ENCODE measurements around the gene SLC19A3.
"Not testable (repeated sequence)": the region's sequence is repeated elsewhere in the genome, so short reads cannot be mapped to it uniquely, and the experiment has no call there.

SLC19A3 gene

DNA sequence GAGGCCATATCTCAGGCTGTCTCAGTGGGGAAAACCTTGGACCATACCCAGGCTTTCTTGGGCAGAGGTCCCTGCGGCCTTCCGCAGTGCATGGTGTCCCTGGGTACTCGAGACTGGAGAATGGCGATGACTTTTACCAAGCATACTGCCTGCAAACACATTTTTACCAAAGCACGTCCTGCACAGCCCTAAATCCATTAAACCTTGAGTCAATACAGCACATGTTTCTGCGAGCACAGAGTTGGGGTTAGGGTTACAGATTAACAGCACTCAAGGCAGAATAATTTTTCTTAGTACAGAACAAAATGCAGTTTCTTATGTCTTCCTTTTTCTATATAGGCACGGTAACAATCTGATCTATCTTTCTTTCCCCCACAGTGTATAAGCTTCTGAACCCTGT lies 5.0 kb upstream of the SLC19A3 start:
- H3K27me3 Mint-ChIP-seq: peaks cover 25 to 31% of the 10 kb centered on the region in 2 donors
- H3K27ac Mint-ChIP-seq; H3K9me3 Mint-ChIP-seq; DNase-seq; ATAC-seq (replicated peaks); H3K4me3 Mint-ChIP-seq; H3K4me1 Mint-ChIP-seq (ENCODE audit: low read depth in 2 of 2); H3K36me3 Mint-ChIP-seq (ENCODE audit: insufficient read depth): not testable (repeated sequence)

DNA sequence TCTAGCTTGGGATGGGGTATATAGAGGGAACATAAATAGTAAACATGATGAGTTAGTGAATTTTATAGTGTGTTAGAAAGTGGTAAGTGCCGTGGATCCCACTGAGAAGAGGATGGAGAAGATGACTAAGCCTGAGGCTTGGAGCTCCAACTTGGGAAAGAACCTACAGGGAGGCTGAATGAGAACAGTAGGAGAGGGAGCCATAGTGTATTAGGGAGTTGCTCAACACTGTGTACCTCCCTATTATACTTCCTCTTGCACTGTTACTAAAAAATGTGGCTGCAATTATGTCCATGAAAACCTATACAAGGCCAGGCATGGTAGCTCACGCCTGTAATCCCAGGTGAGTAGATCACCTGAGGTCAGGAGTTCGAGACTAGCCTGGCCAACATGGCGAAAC lies 2.9 kb upstream of the SLC19A3 start:
- H3K4me1 Mint-ChIP-seq (ENCODE audit: low read depth in 2 of 2): peaks cover 0 to 4% of the 10 kb centered on the region in 2 donors
- peaks cover 22 to 41% of the 10 kb centered on the region in 2 donors for H3K27me3 Mint-ChIP-seq
- H3K4me3 Mint-ChIP-seq: no peak overlapping the region
- no peaks in the 10 kb centered on the region for H3K9me3 Mint-ChIP-seq
- DNase-seq: no peak
- no peak overlapping the region for H3K27ac Mint-ChIP-seq
- H3K36me3 Mint-ChIP-seq (ENCODE audit: insufficient read depth): no peaks in the 10 kb centered on the region
- no peak for ATAC-seq (replicated peaks)

DNA sequence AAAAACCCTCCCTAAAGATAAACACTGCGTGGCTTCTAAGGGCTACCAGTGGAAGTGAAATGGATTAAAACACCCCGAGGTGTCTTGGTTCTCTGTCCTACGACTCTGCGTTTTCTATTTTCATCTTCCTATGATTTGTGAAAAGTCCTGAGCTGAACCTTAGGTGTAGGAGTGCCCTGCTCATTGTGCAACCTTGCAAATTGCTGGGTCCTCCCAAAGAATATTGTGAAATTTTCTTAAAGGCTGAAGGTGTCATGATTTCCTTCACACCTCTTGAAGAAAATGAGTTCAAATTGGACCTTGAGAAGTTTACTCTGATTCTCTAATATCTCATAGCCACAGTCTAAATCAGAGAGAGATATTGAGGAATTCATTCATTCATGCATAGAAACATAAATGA lies 1.8 kb upstream of the SLC19A3 start:
- Mint-ChIP-seq H3K36me3 (ENCODE audit: insufficient read depth) (no peaks in the 10 kb centered on the region), H3K27me3 (peaks cover 22 to 39% of the 10 kb centered on the region in 2 donors), H3K9me3 (no peaks in the 10 kb centered on the region), H3K27ac (no peak overlapping the region), H3K4me3 (no peak overlapping the region), H3K4me1 (ENCODE audit: low read depth in 2 of 2) (peaks cover 0 to 4% of the 10 kb centered on the region in 2 donors)
- no peak for ATAC-seq (replicated peaks)
- DNase-seq: no peak

DNA sequence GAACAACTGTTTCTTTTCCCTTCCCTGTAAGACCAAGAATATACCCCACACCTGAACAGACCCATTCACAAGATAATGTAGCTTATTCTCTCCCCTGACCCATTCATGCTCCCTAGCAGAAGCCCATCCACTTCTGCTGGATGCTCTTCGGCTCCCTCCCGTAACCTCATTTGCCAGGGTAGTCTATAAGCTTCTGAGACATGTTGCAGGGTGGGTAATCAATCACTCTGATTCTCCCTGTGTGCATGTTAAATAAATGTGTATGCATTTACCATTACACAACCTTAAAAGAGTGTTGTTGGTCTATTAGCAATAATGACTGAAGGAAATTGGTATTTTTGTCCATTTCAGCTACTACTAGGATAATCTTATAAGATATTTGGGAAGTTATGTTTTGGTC lies 1.3 kb downstream of the SLC19A3 start:
- ATAC-seq (replicated peaks) (no peak), DNase-seq (no peak)

DNA sequence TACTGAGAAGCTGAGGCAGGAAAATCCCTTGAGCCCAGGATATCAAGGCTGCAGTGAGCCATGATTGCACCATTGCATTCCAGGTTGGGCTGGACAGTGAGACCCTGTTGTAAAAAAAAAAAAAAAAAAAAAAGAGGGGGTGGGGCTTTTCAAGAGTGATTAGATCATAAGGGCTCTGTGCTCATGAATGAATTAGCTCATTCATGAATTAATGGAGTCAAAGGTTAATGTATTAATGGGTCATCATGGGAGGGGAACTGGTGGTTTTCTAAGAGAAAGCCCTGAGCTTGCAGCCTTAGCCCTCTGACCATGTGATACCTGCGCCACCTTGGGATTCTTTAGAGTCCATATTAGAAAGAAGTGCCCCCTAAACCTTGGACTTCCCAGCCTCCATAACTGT lies 4.5 kb downstream of the SLC19A3 start:
- DNase-seq: no peak
- H3K36me3 Mint-ChIP-seq (ENCODE audit: insufficient read depth): peaks cover 4% of the 10 kb centered on the region

More for the DNA sequence above, 1.3 kb downstream of the SLC19A3 start:
- H3K27me3 Mint-ChIP-seq: peaks cover 9 to 19% of the 10 kb centered on the region in 2 donors
- no peak overlapping the region for H3K27ac Mint-ChIP-seq
- H3K9me3 Mint-ChIP-seq: no peaks in the 10 kb centered on the region
- H3K4me1 Mint-ChIP-seq (ENCODE audit: low read depth in 2 of 2): peaks cover 0 to 4% of the 10 kb centered on the region in 2 donors
- H3K4me3 Mint-ChIP-seq: no peak overlapping the region
- no peaks in the 10 kb centered on the region for H3K36me3 Mint-ChIP-seq (ENCODE audit: insufficient read depth)

DNA sequence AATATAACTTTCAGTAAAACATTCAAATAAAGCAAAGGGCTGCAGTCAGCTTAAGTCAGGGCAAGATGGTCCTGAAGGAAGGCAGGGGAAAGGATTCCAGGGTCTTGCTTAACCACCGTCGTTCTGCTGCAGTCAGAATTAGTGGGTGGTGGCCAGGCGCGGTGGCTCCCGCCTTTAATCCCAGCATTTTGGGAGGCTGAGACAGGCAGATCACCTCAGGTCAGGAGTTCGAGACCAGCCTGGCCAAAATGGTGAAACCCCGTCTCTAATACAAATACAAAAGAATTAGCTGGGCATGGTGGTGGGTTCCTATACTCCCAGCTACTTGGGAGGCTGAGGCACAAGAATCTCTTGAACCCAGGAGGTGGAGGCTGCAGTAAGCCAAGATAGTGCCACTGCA lies 6.8 kb downstream of the SLC19A3 start:
- Mint-ChIP-seq H3K9me3 (no peaks in the 10 kb centered on the region), H3K27me3 (peaks cover 0 to 12% of the 10 kb centered on the region in 2 donors), H3K4me3 (no peak overlapping the region), H3K36me3 (ENCODE audit: insufficient read depth) (peaks cover 4% of the 10 kb centered on the region), H3K27ac (no peak overlapping the region), H3K4me1 (ENCODE audit: low read depth in 2 of 2) (no peaks in the 10 kb centered on the region)
- ATAC-seq (replicated peaks): no peak
- no peak for DNase-seq

More for the DNA sequence above, 4.5 kb downstream of the SLC19A3 start:
- Mint-ChIP-seq H3K27ac (no peak overlapping the region), H3K4me3 (no peak overlapping the region), H3K9me3 (no peaks in the 10 kb centered on the region), H3K4me1 (ENCODE audit: low read depth in 2 of 2) (peaks cover 0 to 4% of the 10 kb centered on the region in 2 donors), H3K27me3 (peaks cover 0 to 28% of the 10 kb centered on the region in 2 donors)
- ATAC-seq (replicated peaks): no peak

DNA sequence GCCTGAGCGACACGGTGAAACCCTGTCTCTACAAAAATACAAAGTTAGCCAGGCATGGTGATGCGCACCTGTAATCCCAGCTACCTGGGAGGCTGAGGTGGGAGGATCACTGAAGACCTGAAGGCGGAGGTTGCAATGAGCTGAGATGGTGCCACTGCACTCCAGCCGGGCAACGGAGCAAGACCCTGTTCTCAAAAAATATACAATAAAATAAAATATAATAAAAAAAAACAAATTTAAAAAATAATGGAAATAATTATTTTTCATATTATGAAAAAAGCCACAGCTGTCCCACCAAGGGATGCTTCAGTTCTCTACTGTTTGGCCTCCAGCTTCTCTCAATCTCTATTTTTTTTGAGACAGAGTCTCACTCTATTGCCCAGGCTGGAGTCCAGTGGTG lies 10.4 kb downstream of the SLC19A3 start:
- H3K4me1 Mint-ChIP-seq (ENCODE audit: low read depth in 2 of 2): no peaks in the 10 kb centered on the region
- peaks cover 7 to 24% of the 10 kb centered on the region in 2 donors for H3K27me3 Mint-ChIP-seq
- H3K36me3 Mint-ChIP-seq (ENCODE audit: insufficient read depth): peaks cover 4% of the 10 kb centered on the region
- no peaks in the 10 kb centered on the region for H3K9me3 Mint-ChIP-seq
- no peak for ATAC-seq (replicated peaks)
- no peak for DNase-seq
- H3K4me3 Mint-ChIP-seq: no peak overlapping the region
- no peak overlapping the region for H3K27ac Mint-ChIP-seq

DNA sequence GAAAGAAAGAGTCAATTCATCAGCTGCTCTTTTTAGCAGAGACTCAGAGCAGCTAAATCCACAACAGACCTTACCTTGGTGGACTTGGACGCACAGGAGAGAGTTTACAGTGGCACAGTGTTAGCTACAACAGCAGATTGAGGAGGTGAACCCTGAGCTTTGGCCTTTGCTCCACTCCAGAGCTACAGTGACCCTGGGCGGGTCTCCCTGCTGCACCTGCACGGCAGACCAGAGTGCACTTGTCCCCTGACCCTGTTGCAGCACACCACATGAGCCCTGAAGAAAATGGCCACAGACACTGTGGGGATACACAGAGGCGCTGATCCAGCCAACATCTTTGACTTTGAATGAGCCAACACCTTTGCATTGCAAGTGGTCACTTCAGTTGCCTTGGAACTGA lies 11.0 kb downstream of the SLC19A3 start:
- Mint-ChIP-seq H3K27ac (no peak overlapping the region), H3K9me3 (no peaks in the 10 kb centered on the region), H3K4me3 (no peak overlapping the region), H3K36me3 (ENCODE audit: insufficient read depth) (peaks cover 4% of the 10 kb centered on the region), H3K27me3 (peaks cover 10 to 29% of the 10 kb centered on the region in 2 donors), H3K4me1 (ENCODE audit: low read depth in 2 of 2) (no peaks in the 10 kb centered on the region)
- DNase-seq: no peak
- ATAC-seq (replicated peaks): no peak

DNA sequence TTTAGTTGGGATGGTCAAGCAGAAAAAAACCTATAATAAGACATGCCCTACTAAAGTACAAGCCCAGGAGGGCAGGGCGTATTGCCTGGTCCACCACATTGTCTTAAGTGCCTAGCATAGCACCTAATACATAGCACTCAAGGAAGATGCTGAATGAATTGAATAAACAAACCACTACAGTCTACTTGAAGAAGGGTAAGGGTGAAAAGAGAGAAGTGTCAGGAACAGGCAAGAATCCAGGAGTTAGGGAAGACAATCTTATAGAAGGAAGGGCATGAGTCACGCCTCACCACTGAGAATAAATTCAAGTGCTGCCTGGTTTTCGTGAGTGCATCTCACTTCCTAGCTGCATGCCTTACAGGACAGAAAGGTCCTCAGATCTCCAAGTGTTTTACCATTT lies 13.9 kb downstream of the SLC19A3 start:
- Mint-ChIP-seq H3K4me3 (no peak overlapping the region), H3K27ac (no peak overlapping the region), H3K9me3 (peaks cover 0 to 1% of the 10 kb centered on the region in 2 donors), H3K27me3 (peaks cover 17 to 28% of the 10 kb centered on the region in 2 donors), H3K36me3 (ENCODE audit: insufficient read depth) (no peaks in the 10 kb centered on the region), H3K4me1 (ENCODE audit: low read depth in 2 of 2) (no peaks in the 10 kb centered on the region)
- ATAC-seq (replicated peaks) (no peak), DNase-seq (no peak)

DNA sequence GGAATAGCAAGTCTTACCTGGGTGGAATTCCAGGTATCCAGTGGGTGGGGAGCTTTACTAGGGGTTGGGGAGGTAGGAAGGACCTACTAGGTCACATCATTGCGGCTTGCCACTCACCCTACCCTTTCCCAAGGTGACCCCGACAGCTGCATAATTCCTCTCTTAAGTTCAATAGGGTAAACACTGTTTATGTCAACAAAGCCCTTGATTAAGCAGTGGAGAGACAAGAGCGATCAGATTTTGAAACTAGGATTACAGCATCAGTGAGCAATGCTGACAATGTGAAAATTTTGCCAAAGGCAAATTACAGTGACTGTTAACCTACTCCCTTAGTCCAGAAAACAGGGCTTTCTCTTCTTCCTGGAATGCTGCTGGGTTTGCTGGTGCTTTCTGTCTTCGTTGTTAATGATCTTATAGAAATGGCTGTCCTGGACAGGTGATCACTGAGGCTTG lies 14.5 kb downstream of the SLC19A3 start:
- ATAC-seq (replicated peaks) (no peak), DNase-seq (no peak)
- H3K36me3 Mint-ChIP-seq (ENCODE audit: insufficient read depth): no peaks in the 10 kb centered on the region
- H3K4me1 Mint-ChIP-seq (ENCODE audit: low read depth in 2 of 2): no peaks in the 10 kb centered on the region
- H3K27me3 Mint-ChIP-seq: peaks cover 19 to 33% of the 10 kb centered on the region in 2 donors
- no peak overlapping the region for H3K4me3 Mint-ChIP-seq
- no peak overlapping the region for H3K27ac Mint-ChIP-seq
- peaks cover 0 to 1% of the 10 kb centered on the region in 2 donors for H3K9me3 Mint-ChIP-seq

DNA sequence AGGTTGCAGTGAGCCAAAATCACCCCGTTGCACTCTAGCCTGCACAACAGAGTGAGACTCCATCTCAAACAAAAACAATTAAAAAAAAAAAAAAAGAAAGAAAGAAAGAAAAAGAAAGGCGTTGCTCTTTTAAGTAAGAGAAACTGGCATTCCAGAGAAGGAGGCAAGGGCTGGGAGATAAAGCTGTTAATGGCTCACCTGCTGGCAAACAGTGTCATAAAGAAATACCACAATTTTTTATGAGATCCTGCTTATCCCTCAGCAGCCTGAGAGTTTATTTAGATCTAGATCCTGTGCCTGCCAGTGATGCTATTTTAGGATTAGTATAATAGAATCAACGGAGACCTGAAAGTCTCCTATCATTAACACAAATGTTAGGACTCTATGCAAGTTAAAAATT lies 16.3 kb downstream of the SLC19A3 start:
- H3K4me3 Mint-ChIP-seq: no peak overlapping the region
- H3K36me3 Mint-ChIP-seq (ENCODE audit: insufficient read depth): no peaks in the 10 kb centered on the region
- no peaks in the 10 kb centered on the region for H3K4me1 Mint-ChIP-seq (ENCODE audit: low read depth in 2 of 2)
- peaks cover 0 to 1% of the 10 kb centered on the region in 2 donors for H3K9me3 Mint-ChIP-seq
- H3K27me3 Mint-ChIP-seq: peaks cover 19 to 33% of the 10 kb centered on the region in 2 donors
- DNase-seq (no peak), ATAC-seq (replicated peaks) (no peak)
- H3K27ac Mint-ChIP-seq: no peak overlapping the region

DNA sequence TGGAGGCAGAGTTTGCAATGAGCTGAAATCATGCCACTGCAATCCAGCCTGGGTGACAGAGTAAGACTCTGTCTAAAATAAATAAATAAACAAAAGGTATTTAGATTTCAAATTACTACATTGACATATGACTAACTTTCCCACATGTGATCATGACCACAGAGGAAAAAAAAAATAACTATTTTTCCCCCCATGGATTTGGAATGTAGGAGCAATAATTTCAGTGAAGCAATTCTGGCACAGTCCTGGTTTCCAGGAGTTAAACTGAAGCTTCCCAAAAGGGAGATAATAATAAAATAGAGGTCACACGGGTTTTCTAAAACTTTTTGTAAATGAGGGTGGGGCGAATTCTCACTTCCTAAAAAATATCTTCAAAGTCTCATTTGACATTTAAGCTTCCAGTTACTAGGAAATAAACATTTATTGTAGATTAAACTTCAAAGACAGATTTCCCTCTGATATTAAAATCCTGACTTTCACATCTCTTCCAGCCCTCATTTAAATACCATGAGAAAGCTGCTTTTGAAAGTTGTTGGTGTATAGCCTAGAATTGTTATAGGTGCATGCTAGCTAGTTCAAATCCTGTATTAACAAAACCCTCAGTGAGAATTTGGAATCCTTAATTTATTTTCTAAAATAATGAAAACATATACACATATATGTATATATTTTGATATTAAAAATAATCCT lies 20.7 kb downstream of the SLC19A3 start:
- Mint-ChIP-seq H3K27me3 (peaks cover 11 to 34% of the 10 kb centered on the region in 2 donors), H3K36me3 (ENCODE audit: insufficient read depth) (no peaks in the 10 kb centered on the region), H3K9me3 (peaks cover 0 to 1% of the 10 kb centered on the region in 2 donors), H3K4me1 (ENCODE audit: low read depth in 2 of 2) (no peaks in the 10 kb centered on the region), H3K27ac (no peak overlapping the region), H3K4me3 (no peak overlapping the region)
- ATAC-seq (replicated peaks) (no peak), DNase-seq (no peak)

DNA sequence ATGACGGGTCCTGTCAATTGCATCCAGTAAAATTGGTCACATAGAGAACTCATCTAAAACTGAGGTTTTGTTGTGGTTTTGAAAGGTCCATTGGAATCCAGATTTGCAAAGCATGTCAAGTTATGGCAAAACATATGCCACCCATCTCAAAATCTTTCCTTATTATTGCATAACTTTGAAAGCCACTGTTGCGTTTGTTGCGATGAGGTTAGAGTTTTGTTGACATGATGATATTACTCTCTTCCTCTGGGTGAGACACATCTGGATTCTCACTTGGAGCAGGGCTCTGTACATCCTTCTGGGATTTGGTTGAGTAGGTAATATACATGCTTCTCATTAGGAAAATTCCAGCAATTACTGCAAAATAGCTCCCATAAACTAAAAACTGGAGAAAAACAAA lies 30.6 kb downstream of the SLC19A3 start:
- Mint-ChIP-seq H3K4me3 (no peak overlapping the region), H3K36me3 (ENCODE audit: insufficient read depth) (peaks cover 2% of the 10 kb centered on the region), H3K4me1 (ENCODE audit: low read depth in 2 of 2) (no peaks in the 10 kb centered on the region), H3K27me3 (peaks cover 20 to 61% of the 10 kb centered on the region in 2 donors), H3K9me3 (no peaks in the 10 kb centered on the region), H3K27ac (no peak overlapping the region)
- no peak for ATAC-seq (replicated peaks)
- DNase-seq: no peak

DNA sequence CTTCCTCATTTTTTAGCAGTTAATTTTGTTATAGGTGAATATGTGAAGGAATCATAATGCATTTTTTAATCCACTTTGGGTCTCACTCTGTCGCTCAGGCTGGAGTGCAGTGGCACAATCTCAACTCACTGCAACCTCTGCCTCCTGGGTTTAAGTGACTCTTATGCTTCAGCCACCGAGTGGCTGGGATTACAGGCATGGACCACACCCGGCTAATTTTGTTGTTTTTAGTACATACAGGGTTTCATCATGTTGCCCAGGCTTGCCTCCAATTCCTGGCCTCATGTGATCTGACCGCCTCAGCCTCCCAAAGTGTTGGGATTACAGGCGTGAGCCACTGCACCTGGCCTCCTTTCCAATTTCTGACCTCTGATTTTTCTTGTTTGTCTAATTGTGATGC lies 33.6 kb downstream of the SLC19A3 start:
- Mint-ChIP-seq H3K36me3 (ENCODE audit: insufficient read depth) (no peaks in the 10 kb centered on the region), H3K27me3 (peaks cover 5 to 35% of the 10 kb centered on the region in 2 donors), H3K9me3 (no peaks in the 10 kb centered on the region), H3K27ac (no peak overlapping the region), H3K4me1 (ENCODE audit: low read depth in 2 of 2) (no peaks in the 10 kb centered on the region), H3K4me3 (no peak overlapping the region)
- DNase-seq: no peak
- ATAC-seq (replicated peaks): no peak

All from effector memory CD8-positive, alpha-beta T cell (primary cell).